HepG2 (cell line): Measurements from ENCODE around the gene ZNF503. TPM values are rescaled to one million over a fixed set of nuclear protein-coding genes. Genes with fewer than 3 reads are reported as not detected.
A peak's percentile ranks its signal among the peaks of the same experiment; 100 is the strongest.

Experiments
- ASH2L ChIP-seq: fragments of 300-600, 200-600 bp; sonication (generic); IDR thresholded peaks from 2 replicates; pipeline ENCODE4 v1.7.0; 2017; ENCODE audit warnings: low read depth, mild to moderate bottlenecking, moderate library complexity, mixed read lengths, low read length; ENCODE audit not compliant: insufficient read length
- CBFB ChIP-seq: sonication (generic); formaldehyde crosslinking; IDR thresholded peaks from 2 replicates; pipeline ENCODE4 v1.4.0; 2020; ENCODE audit warnings: missing genetic modification reagents
- CREM ChIP-seq, 2 experiments: sonication (generic) in 1 of 2; formaldehyde crosslinking in 1 of 2; IDR thresholded peaks; 2 replicates each; pipeline versions ENCODE4 v1.4.0 to v1.6.1; 2016 to 2020; ENCODE audit warnings: antibody characterized with exemption in 1 of 2, mild to moderate bottlenecking in 1 of 2, missing genetic modification reagents in 1 of 2
- HOXA7 ChIP-seq: sonication (generic); formaldehyde crosslinking; IDR thresholded peaks from 2 replicates; pipeline ENCODE4 v1.8.1; 2022; ENCODE audit warnings: mild to moderate bottlenecking, missing genetic modification reagents, moderate library complexity
- ISL2 ChIP-seq: sonication (generic); formaldehyde crosslinking; IDR thresholded peaks from 2 replicates; pipeline ENCODE4 v1.5.0; 2020; ENCODE audit warnings: missing genetic modification reagents
- NR2F2 ChIP-seq: IDR thresholded peaks from 2 replicates; pipeline ENCODE4 v1.6.1; 2012; ENCODE audit warnings: low read depth, inconsistent platforms, borderline replicate concordance
- NR3C1 ChIP-seq: sonication (generic); formaldehyde crosslinking; IDR thresholded peaks from 2 replicates; pipeline ENCODE4 v1.4.0; 2020; ENCODE audit warnings: missing genetic modification reagents
- ZFY ChIP-seq: sonication (generic); formaldehyde crosslinking; IDR thresholded peaks from 2 replicates; pipeline ENCODE4 v1.4.0; 2020; ENCODE audit warnings: missing genetic modification reagents
- ZNF138 ChIP-seq: sonication (generic); formaldehyde crosslinking; IDR thresholded peaks from 2 replicates; pipeline ENCODE4 v1.5.0; 2020; ENCODE audit warnings: mild to moderate bottlenecking, low read depth, missing genetic modification reagents
- ZNF552 ChIP-seq: sonication (generic); formaldehyde crosslinking; IDR thresholded peaks from 2 replicates; pipeline ENCODE4 v1.9.0; 2022; ENCODE audit warnings: missing genetic modification reagents, mild to moderate bottlenecking, borderline replicate concordance
- ZNF644 ChIP-seq: IDR thresholded peaks from 2 replicates; pipeline ENCODE4 v1.6.1; 2016; ENCODE audit warnings: low read depth
- ZNF878 ChIP-seq: sonication (generic); formaldehyde crosslinking; IDR thresholded peaks from 2 replicates; pipeline ENCODE4 v1.8.1; 2023; ENCODE audit warnings: mild to moderate bottlenecking, missing genetic modification reagents, moderate library complexity
- polyA plus RNA-seq, 8 experiments: library from polyadenylated mRNA; depleted of rRNA in 3 of 8; stranded (reverse) in 7 of 8; unstranded in 1 of 8; fragments of >200 nt; fragmentation: Illumina TruSeq in 4 of 8; extraction: Trizol in 4 of 8; gene quantifications; 2 replicates each; pipeline versions ENCODE4 v1.2.1 to v1.2.3, GENCODE V29; 2011 to 2016; ENCODE audit warnings: low read depth in 4 of 8, missing spikeins in 1 of 8, mixed read lengths in 1 of 8; ENCODE audit not compliant: insufficient read depth in 1 of 8
- total RNA-seq, 5 experiments: library from RNA; depleted of rRNA; stranded (reverse); fragments of >200 nt; fragmentation: Illumina TruSeq; extraction: Trizol; gene quantifications; 2 replicates each; pipeline ENCODE4 v1.2.3, GENCODE V29; 2016; ENCODE audit warnings: low read depth in 1 of 5
- TF ChIP-seq, protein P1 (sequence below): sonication (generic); formaldehyde crosslinking; IDR thresholded peaks from 2 replicates; pipeline ENCODE4 v1.8.1; 2023; ENCODE audit warnings: mild to moderate bottlenecking, missing genetic modification reagents
- TF ChIP-seq, protein P2 (sequence below): sonication (generic); formaldehyde crosslinking; IDR thresholded peaks from 2 replicates; pipeline ENCODE4 v1.5.0; 2020; ENCODE audit warnings: mild to moderate bottlenecking, missing genetic modification reagents
- TF ChIP-seq, protein P3 (sequence below): sonication (generic); formaldehyde crosslinking; IDR thresholded peaks from 2 replicates; pipeline ENCODE4 v1.5.0; 2020; ENCODE audit warnings: mild to moderate bottlenecking, missing genetic modification reagents, borderline replicate concordance
- TF ChIP-seq, protein P4 (sequence below): sonication (generic); formaldehyde crosslinking; IDR thresholded peaks from 2 replicates; pipeline ENCODE4 v1.4.0; 2020; ENCODE audit warnings: missing genetic modification reagents, borderline replicate concordance

The ZNF503 gene
- total and polyA plus RNA-seq, 2 of the 13 experiments (the other 11 are each of a cell fraction or from before 2014, with no cell fraction given) = 2.7 to 8.3 TPM

DNA sequence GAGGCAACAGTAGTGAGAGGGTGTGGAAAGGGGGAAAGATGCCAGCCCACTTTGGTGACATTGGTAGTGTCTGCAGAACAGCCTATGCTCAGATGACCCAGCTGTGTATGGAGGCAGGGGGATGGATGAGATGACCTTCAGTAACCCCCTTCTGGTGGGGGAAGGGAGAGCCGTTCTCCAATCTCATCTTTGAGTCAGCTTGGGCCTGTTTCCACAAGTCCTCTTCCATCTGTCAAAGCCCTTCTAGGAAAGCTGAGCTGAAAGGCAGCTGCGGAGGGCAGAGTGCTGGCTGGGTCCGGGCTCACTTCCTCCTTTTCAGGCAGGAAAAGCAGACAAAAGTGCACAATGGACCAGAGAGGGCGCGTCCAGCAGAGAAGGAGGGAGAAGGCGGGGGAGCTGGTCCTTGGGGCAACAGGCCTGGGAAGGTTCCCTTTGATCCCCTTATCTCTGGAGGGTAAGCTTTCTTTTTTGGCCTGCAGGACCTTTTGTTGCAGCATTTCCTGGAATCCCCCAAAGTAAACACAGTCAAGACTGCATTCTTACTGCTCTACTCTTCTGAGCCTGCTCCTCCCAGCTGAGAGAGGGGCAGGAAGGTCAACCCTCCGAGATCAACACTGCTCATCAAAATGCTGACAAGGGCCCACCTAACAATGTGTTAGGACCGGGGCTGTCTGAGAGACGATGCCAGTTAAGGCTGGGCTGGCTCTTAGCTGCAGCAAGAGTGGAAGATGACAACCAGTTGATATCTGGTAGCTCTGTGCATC, 28.6 kb upstream of the ZNF503 start (continued):
- TF ChIP-seq ASH2L (no peak), CREM (IDR thresholded peaks at IDR 0.05) (peak; percentile 97), CREM (CRISPR knock-in tag; IDR thresholded peaks at IDR 0.05) (no peak), ZNF878 (CRISPR knock-in tag) (peak; percentile 66; the same call in 1 of the 2 replicates), NR3C1 (CRISPR knock-in tag) (no peak), ISL2 (peak; percentile 97), ZNF644 (no peak), ZFY (peak; percentile 60), CBFB (CRISPR knock-in tag) (no peak), ZNF552 (CRISPR knock-in tag) (no peak), ZNF138 (CRISPR knock-in tag) (no peak), HOXA7 (no peak), NR2F2 (peak; percentile 96)
- TF ChIP-seq, protein P1, sequence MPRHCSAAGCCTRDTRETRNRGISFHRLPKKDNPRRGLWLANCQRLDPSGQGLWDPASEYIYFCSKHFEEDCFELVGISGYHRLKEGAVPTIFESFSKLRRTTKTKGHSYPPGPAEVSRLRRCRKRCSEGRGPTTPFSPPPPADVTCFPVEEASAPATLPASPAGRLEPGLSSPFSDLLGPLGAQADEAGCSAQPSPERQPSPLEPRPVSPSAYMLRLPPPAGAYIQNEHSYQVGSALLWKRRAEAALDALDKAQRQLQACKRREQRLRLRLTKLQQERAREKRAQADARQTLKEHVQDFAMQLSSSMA (CRISPR knock-in tag) = 0 out of 2 replicates have a peak, but pooled peaks have one; percentile 13
- TF ChIP-seq, protein P2, sequence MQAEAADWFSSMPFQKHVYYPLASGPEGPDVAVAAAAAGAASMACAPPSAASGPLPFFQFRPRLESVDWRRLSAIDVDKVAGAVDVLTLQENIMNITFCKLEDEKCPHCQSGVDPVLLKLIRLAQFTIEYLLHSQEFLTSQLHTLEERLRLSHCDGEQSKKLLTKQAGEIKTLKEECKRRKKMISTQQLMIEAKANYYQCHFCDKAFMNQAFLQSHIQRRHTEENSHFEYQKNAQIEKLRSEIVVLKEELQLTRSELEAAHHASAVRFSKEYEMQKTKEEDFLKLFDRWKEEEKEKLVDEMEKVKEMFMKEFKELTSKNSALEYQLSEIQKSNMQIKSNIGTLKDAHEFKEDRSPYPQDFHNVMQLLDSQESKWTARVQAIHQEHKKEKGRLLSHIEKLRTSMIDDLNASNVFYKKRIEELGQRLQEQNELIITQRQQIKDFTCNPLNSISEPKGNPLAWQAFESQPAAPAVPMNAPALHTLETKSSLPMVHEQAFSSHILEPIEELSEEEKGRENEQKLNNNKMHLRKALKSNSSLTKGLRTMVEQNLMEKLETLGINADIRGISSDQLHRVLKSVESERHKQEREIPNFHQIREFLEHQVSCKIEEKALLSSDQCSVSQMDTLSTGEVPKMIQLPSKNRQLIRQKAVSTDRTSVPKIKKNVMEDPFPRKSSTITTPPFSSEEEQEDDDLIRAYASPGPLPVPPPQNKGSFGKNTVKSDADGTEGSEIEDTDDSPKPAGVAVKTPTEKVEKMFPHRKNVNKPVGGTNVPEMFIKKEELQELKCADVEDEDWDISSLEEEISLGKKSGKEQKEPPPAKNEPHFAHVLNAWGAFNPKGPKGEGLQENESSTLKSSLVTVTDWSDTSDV (CRISPR knock-in tag) = no peak
- TF ChIP-seq, protein P3, sequence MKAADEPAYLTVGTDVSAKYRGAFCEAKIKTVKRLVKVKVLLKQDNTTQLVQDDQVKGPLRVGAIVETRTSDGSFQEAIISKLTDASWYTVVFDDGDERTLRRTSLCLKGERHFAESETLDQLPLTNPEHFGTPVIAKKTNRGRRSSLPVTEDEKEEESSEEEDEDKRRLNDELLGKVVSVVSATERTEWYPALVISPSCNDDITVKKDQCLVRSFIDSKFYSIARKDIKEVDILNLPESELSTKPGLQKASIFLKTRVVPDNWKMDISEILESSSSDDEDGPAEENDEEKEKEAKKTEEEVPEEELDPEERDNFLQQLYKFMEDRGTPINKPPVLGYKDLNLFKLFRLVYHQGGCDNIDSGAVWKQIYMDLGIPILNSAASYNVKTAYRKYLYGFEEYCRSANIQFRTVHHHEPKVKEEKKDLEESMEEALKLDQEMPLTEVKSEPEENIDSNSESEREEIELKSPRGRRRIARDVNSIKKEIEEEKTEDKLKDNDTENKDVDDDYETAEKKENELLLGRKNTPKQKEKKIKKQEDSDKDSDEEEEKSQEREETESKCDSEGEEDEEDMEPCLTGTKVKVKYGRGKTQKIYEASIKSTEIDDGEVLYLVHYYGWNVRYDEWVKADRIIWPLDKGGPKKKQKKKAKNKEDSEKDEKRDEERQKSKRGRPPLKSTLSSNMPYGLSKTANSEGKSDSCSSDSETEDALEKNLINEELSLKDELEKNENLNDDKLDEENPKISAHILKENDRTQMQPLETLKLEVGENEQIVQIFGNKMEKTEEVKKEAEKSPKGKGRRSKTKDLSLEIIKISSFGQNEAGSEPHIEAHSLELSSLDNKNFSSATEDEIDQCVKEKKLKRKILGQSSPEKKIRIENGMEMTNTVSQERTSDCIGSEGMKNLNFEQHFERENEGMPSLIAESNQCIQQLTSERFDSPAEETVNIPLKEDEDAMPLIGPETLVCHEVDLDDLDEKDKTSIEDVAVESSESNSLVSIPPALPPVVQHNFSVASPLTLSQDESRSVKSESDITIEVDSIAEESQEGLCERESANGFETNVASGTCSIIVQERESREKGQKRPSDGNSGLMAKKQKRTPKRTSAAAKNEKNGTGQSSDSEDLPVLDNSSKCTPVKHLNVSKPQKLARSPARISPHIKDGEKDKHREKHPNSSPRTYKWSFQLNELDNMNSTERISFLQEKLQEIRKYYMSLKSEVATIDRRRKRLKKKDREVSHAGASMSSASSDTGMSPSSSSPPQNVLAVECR (CRISPR knock-in tag) = peak; percentile 66; the same call in 1 of the 2 replicates
- TF ChIP-seq, protein P4, sequence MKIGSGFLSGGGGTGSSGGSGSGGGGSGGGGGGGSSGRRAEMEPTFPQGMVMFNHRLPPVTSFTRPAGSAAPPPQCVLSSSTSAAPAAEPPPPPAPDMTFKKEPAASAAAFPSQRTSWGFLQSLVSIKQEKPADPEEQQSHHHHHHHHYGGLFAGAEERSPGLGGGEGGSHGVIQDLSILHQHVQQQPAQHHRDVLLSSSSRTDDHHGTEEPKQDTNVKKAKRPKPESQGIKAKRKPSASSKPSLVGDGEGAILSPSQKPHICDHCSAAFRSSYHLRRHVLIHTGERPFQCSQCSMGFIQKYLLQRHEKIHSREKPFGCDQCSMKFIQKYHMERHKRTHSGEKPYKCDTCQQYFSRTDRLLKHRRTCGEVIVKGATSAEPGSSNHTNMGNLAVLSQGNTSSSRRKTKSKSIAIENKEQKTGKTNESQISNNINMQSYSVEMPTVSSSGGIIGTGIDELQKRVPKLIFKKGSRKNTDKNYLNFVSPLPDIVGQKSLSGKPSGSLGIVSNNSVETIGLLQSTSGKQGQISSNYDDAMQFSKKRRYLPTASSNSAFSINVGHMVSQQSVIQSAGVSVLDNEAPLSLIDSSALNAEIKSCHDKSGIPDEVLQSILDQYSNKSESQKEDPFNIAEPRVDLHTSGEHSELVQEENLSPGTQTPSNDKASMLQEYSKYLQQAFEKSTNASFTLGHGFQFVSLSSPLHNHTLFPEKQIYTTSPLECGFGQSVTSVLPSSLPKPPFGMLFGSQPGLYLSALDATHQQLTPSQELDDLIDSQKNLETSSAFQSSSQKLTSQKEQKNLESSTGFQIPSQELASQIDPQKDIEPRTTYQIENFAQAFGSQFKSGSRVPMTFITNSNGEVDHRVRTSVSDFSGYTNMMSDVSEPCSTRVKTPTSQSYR = peak; percentile 69; the same call in 1 of the 2 replicates
